GM10266 (cell line): ENCODE results near the gene PCGF1.

Experiments used
- DNase-seq: peaks from one replicate; pipeline ENCODE4 v3.0.0; 2012; ENCODE audit errors: extremely low spot score
- TF ChIP-seq, protein P1 (sequence below): IDR thresholded peaks from 2 replicates; pipeline ENCODE4 v1.5.1; 2012; ENCODE audit warnings: mild to moderate bottlenecking, low read depth; ENCODE audit not compliant: control insufficient read depth, insufficient read depth; ENCODE audit errors: missing control alignments

The PCGF1 gene

DNA sequence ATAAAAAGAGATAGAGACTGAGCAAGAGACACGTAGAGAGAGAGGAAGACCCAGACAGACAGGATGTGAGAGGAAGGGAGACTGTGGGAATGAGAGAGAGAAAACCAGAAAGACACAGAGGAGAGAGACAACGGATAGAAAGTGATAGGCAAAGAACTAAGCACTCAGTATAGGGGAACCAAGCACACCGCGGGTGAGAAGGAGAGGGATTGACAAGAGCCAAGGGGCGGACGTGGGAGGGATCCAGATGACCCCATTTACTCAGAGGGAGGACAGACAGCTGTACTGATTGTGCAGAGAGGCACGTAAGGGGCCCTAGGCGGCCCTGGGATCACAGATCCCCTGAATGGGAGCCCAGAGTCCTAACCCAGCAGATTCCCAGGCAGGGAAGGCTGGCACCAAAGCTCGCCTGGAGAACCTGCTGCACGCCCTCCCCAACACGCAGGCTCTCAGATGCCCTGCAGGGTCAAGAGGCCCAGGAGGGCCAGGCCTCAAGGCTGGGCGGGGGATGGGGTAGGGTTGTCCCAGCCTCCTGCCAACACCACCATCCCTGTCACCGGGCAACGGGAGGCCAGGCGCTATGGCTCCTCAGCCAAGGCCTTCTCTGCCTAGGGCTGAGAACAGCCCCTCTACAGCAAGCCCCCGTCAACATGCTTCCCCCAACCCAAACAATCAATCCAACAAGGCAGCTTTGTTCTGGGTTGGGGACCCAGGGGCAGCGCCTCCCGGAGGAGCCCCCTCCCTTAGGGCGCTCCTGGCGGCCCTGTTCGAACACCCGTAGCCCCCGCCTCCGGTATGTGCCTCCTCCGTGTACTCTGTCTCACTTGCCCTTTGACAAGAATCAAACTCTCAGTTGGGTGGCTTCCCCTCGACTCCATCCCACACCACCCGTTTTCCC is 45.7 kb upstream of the PCGF1 start:
- peak; percentile 78 for DNase-seq
- TF ChIP-seq, protein P1, sequence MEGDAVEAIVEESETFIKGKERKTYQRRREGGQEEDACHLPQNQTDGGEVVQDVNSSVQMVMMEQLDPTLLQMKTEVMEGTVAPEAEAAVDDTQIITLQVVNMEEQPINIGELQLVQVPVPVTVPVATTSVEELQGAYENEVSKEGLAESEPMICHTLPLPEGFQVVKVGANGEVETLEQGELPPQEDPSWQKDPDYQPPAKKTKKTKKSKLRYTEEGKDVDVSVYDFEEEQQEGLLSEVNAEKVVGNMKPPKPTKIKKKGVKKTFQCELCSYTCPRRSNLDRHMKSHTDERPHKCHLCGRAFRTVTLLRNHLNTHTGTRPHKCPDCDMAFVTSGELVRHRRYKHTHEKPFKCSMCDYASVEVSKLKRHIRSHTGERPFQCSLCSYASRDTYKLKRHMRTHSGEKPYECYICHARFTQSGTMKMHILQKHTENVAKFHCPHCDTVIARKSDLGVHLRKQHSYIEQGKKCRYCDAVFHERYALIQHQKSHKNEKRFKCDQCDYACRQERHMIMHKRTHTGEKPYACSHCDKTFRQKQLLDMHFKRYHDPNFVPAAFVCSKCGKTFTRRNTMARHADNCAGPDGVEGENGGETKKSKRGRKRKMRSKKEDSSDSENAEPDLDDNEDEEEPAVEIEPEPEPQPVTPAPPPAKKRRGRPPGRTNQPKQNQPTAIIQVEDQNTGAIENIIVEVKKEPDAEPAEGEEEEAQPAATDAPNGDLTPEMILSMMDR = no peak

DNA sequence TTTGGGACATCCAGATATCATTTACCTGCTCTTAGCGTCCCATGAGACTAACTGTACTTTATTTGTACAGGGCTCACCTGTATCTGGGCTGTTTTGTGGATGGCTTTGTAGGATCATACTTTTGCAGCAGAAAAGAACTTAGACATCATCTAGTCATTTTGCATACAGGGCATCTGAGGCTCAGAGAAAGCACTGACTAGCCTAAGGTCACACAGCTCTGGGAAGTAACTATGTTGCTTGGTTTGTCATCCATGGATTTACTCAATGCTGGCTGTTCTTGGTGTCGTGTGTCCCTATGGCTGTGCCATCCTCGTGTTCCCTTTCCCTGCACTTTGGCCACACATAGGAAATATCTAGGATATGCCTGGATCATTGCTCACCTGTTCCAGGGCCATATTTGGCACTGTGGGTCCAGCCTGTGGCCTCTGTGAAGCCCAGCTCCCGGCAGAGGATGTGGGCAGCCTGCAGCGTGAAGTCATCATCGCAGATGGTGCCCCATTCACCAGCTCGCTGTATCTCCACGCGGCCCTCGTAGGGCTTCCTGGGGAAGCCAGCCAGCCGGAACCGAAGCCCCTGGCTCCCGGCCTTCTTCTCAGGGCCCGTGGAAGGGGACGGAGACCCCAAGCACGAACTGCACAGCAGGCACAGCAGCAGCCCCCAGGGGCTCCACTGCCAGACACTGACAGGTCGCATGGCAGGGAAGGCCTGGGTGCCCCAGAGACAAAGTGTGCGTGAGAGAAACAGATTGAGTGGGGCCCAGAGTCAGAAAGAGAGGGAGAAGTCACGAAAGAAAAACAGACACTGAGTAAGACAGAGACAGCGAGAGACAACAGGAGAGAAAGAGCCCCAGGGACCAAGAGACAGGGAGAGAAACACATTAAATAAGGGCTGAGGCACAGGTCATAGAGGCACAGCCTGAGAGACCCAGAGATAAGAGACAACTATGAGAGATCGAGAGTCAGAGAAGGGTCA is 44.7 kb upstream of the PCGF1 start:
- DNase-seq = peak; percentile 46
- TF ChIP-seq, protein P1 = no peak

DNA sequence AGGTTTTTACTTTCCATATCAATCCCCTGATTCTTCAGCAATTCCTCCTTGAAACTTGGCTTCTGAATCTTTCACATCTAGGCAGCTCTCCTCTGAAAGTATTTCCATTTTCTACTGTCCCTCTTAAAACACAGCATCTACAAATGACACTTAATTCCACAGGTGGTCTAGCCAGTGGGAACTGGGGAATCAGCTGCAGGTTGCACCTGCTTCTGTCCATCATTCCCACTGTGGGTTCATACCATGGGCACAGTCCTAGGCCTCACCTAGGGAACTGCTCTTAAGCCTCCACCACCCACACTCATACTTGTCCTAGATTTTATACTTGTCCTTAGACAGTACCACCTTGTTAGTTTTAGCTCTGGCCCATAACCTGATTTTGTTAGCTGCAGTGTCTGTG is 44.0 kb upstream of the PCGF1 start:
- no peak for DNase-seq
- TF ChIP-seq, protein P1 = no peak

DNA sequence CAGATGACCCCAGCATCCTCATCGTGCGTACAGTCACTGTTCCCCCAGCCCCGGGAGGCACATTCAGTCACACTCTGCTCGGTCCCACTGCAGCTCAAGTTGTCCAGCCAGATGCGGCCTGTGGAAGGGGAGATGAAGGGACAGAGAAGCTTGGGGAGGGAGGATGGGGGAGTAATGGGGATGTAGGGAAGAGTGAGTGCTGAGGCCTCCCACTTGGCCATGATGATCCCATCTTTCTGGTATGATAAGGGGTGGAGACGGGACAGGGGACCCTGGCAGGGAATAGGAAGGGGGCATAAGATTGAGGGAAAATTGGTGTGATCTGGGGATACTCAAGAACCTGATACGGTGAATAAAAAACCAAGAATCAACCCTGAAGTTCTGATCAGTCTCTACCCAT is 42.7 kb upstream of the PCGF1 start:
- TF ChIP-seq, protein P1 = no peak
- no peak for DNase-seq

DNA sequence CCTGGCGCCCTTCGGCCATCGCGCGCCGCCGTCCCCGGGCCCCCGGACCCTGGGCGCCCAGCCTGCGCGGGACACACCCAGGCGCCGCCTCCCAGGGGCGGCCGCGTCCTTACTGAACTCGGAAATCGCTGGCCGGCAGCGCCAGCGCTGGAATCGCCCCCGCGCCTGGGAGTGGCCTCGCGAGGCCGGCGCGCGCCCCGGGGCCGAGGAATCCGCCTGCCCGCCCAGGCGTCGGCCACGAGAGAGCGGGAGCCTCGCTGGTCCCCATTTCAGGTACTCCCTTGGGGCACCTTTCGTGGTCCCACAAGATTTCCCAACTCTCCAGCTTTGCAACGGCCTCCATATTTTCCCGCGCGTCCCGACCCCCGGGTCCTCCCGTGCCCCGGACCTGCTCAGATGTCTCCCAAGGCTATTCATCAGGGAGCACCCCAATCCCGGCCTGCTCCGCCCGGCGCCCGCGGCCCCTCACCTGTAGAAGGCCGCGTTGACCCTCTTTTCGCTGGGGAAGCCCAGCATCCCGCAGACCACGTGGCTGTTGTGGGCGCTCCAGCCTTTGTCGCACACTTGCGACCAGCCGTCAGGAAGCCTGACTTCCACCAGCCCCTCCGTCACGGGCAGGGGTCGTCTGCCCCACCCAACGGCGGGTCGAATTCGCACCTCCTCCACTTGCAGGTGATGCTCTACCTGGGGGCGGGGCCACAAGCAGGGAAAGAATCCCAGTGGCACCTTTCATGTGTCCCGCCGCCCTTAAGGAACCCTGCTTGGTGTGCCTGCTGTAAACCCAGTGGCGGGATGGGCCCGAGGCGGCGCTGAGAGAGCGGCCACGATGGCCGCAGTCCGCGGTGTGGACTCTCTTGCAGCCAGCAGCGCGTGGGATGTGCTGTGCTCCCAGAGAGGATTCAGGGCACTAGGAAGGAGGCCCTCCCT is 41.7 kb upstream of the PCGF1 start:
- peak; percentile 87 for DNase-seq
- TF ChIP-seq, protein P1 = no peak

DNA sequence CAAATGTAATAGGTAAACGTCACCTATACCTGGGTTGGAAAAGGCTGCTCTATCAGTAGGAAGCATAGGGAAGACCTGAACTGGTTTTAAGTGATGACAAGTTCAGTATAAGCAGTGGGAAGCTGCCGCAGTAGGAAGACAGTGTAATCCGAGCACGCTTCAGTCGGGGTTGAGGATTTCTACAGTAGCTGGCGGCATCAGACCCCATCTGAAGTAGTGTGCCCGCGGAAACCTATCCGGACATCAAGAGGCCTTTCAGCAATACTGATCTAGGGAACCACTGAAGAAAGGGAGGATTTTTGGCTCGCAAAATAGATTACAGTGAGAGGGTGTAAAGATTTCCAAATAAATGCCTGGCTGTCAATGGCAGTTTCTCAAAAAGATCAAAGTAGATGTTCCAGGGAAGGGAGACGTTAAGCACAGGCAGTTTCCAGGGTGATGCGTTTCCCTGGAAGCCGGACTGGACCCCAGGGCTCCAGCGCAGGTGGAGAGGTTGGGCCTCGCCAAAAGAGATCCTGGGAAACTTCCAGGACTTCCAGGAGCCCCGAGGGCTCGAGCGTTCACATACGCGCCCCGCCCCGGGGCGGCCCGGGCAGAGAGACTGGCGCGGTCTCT is 40.9 kb upstream of the PCGF1 start:
- TF ChIP-seq, protein P1 = no peak
- no peak for DNase-seq
